ENCODE measurements around the gene ARHGAP10. TPM values are rescaled to one million over a fixed set of nuclear protein-coding genes. Genes with fewer than 3 reads are reported as not detected.
A peak's percentile ranks its signal among the peaks of the same experiment; 100 is the strongest.

The ARHGAP10 gene
- total and polyA plus RNA-seq, 2 donors = 71.3 to 76.7 TPM

GRCh38 chr4:147799986-147800555, 68.2 kb downstream of the ARHGAP10 start:
- 88% methylated on average over 7 of the region's 7 CpGs for WGBS
- no peak for DNase-seq (ENCODE audit: extremely low spot score)
- H3K36me3 ChIP-seq (ENCODE audit: insufficient read depth) = no peaks in the 10 kb centered on the region
- no peak overlapping the region for H3K27ac ChIP-seq (ENCODE audit: low read depth)
- H3K4me3 ChIP-seq (ENCODE audit: low read depth, low read length) = no peak overlapping the region
- peaks cover 1% of the 10 kb centered on the region for H3K4me1 ChIP-seq (ENCODE audit: insufficient read depth)

GRCh38 chr4:147801820-147802219, 69.9 kb downstream of the ARHGAP10 start:
- DNase-seq (ENCODE audit: extremely low spot score) = no peak
- H3K36me3 ChIP-seq (ENCODE audit: insufficient read depth) = no peaks in the 10 kb centered on the region
- peaks cover 1% of the 10 kb centered on the region for H3K4me1 ChIP-seq (ENCODE audit: insufficient read depth)
- 87% methylated on average over 4 of the region's 4 CpGs for WGBS
- no peak overlapping the region for H3K4me3 ChIP-seq (ENCODE audit: low read depth, low read length)
- peak overlapping the region; percentile 18 for H3K27ac ChIP-seq (ENCODE audit: low read depth)

GRCh38 chr4:147802346-147802745, 70.5 kb downstream of the ARHGAP10 start:
- Histone ChIP-seq H3K4me1 (ENCODE audit: insufficient read depth) (peaks cover 1% of the 10 kb centered on the region), H3K27ac (ENCODE audit: low read depth) (no peak overlapping the region), H3K36me3 (ENCODE audit: insufficient read depth) (no peaks in the 10 kb centered on the region), H3K4me3 (ENCODE audit: low read depth, low read length) (no peak overlapping the region)
- WGBS = 59% methylated on average over 2 of the region's 2 CpGs
- no peak for DNase-seq (ENCODE audit: extremely low spot score)

- H3K27ac ChIP-seq (ENCODE audit: low read depth) = no peak overlapping the region
- peaks cover 1% of the 10 kb centered on the region for H3K4me1 ChIP-seq (ENCODE audit: insufficient read depth)
- H3K4me3 ChIP-seq (ENCODE audit: low read depth, low read length) = no peak overlapping the region
- DNase-seq (ENCODE audit: extremely low spot score) = no peak
- WGBS = 75% methylated on average over 4 of the region's 4 CpGs
- no peaks in the 10 kb centered on the region for H3K36me3 ChIP-seq (ENCODE audit: insufficient read depth)
These were observed 74.1 kb downstream of the ARHGAP10 start for GRCh38 chr4:147805946-147806345.

- H3K4me3 ChIP-seq (ENCODE audit: low read depth, low read length) = no peak overlapping the region
- WGBS = 35% methylated on average over 1 of the region's 1 CpG
- no peak for DNase-seq (ENCODE audit: extremely low spot score)
- peaks cover 1% of the 10 kb centered on the region for H3K4me1 ChIP-seq (ENCODE audit: insufficient read depth)
- no peak overlapping the region for H3K27ac ChIP-seq (ENCODE audit: low read depth)
- no peaks in the 10 kb centered on the region for H3K36me3 ChIP-seq (ENCODE audit: insufficient read depth)
These were observed 76.6 kb downstream of the ARHGAP10 start for GRCh38 chr4:147808447-147808846.

- no peaks in the 10 kb centered on the region for H3K36me3 ChIP-seq (ENCODE audit: insufficient read depth)
- 55% methylated on average over 3 of the region's 3 CpGs for WGBS
- H3K27ac ChIP-seq (ENCODE audit: low read depth) = no peak overlapping the region
- no peak for DNase-seq (ENCODE audit: extremely low spot score)
- H3K4me1 ChIP-seq (ENCODE audit: insufficient read depth) = peaks cover 1% of the 10 kb centered on the region
- no peak overlapping the region for H3K4me3 ChIP-seq (ENCODE audit: low read depth, low read length)
These were observed 77.3 kb downstream of the ARHGAP10 start for GRCh38 chr4:147809211-147809610.

GRCh38 chr4:147811878-147812277, 80.0 kb downstream of the ARHGAP10 start:
- Histone ChIP-seq H3K27ac (ENCODE audit: low read depth) (no peak overlapping the region), H3K4me3 (ENCODE audit: low read depth, low read length) (no peak overlapping the region), H3K4me1 (ENCODE audit: insufficient read depth) (no peaks in the 10 kb centered on the region), H3K36me3 (ENCODE audit: insufficient read depth) (no peaks in the 10 kb centered on the region)
- 89% methylated on average over 6 of the region's 6 CpGs for WGBS
- no peak for DNase-seq (ENCODE audit: extremely low spot score)

- no peaks in the 10 kb centered on the region for H3K36me3 ChIP-seq (ENCODE audit: insufficient read depth)
- H3K4me3 ChIP-seq (ENCODE audit: low read depth, low read length) = no peak overlapping the region
- no peak overlapping the region for H3K27ac ChIP-seq (ENCODE audit: low read depth)
- no peaks in the 10 kb centered on the region for H3K4me1 ChIP-seq (ENCODE audit: insufficient read depth)
- WGBS = 36% methylated on average over 7 of the region's 7 CpGs
- DNase-seq (ENCODE audit: extremely low spot score) = no peak
These were observed 81.4 kb downstream of the ARHGAP10 start for GRCh38 chr4:147813109-147813773.

GRCh38 chr4:147813973-147814372, 82.1 kb downstream of the ARHGAP10 start:
- no peaks in the 10 kb centered on the region for H3K36me3 ChIP-seq (ENCODE audit: insufficient read depth)
- 76% methylated on average over 6 of the region's 6 CpGs for WGBS
- H3K4me1 ChIP-seq (ENCODE audit: insufficient read depth) = no peaks in the 10 kb centered on the region
- no peak overlapping the region for H3K27ac ChIP-seq (ENCODE audit: low read depth)
- H3K4me3 ChIP-seq (ENCODE audit: low read depth, low read length) = no peak overlapping the region
- no peak for DNase-seq (ENCODE audit: extremely low spot score)

- Histone ChIP-seq H3K4me1 (ENCODE audit: insufficient read depth) (no peaks in the 10 kb centered on the region), H3K4me3 (ENCODE audit: low read depth, low read length) (no peak overlapping the region), H3K36me3 (ENCODE audit: insufficient read depth) (no peaks in the 10 kb centered on the region), H3K27ac (ENCODE audit: low read depth) (no peak overlapping the region)
- WGBS = 87% methylated on average over 3 of the region's 3 CpGs
- DNase-seq (ENCODE audit: extremely low spot score) = no peak
These were observed 82.5 kb downstream of the ARHGAP10 start for GRCh38 chr4:147814376-147814775.

- no peaks in the 10 kb centered on the region for H3K36me3 ChIP-seq (ENCODE audit: insufficient read depth)
- H3K4me3 ChIP-seq (ENCODE audit: low read depth, low read length) = no peak overlapping the region
- no peak for DNase-seq (ENCODE audit: extremely low spot score)
- H3K4me1 ChIP-seq (ENCODE audit: insufficient read depth) = no peaks in the 10 kb centered on the region
- H3K27ac ChIP-seq (ENCODE audit: low read depth) = no peak overlapping the region
- WGBS = 78% methylated on average over 5 of the region's 5 CpGs
These were observed 83.9 kb downstream of the ARHGAP10 start for GRCh38 chr4:147815741-147816140.

- Histone ChIP-seq H3K27ac (ENCODE audit: low read depth) (no peak overlapping the region), H3K4me3 (ENCODE audit: low read depth, low read length) (no peak overlapping the region), H3K4me1 (ENCODE audit: insufficient read depth) (peaks cover 3% of the 10 kb centered on the region), H3K36me3 (ENCODE audit: insufficient read depth) (no peaks in the 10 kb centered on the region)
- DNase-seq (ENCODE audit: extremely low spot score) = no peak
- WGBS = 44% methylated on average over 4 of the region's 4 CpGs
These were observed 84.7 kb downstream of the ARHGAP10 start for GRCh38 chr4:147816382-147817254.

GRCh38 chr4:147820975-147821374, 89.1 kb downstream of the ARHGAP10 start:
- WGBS = 91% methylated on average over 6 of the region's 6 CpGs
- H3K4me3 ChIP-seq (ENCODE audit: low read depth, low read length) = no peak overlapping the region
- peaks cover 3% of the 10 kb centered on the region for H3K4me1 ChIP-seq (ENCODE audit: insufficient read depth)
- no peaks in the 10 kb centered on the region for H3K36me3 ChIP-seq (ENCODE audit: insufficient read depth)
- H3K27ac ChIP-seq (ENCODE audit: low read depth) = no peak overlapping the region
- no peak for DNase-seq (ENCODE audit: extremely low spot score)

- peaks cover 3% of the 10 kb centered on the region for H3K4me1 ChIP-seq (ENCODE audit: insufficient read depth)
- no peak overlapping the region for H3K4me3 ChIP-seq (ENCODE audit: low read depth, low read length)
- WGBS = 29% methylated on average over 2 of the region's 2 CpGs
- H3K36me3 ChIP-seq (ENCODE audit: insufficient read depth) = no peaks in the 10 kb centered on the region
- no peak for DNase-seq (ENCODE audit: extremely low spot score)
- H3K27ac ChIP-seq (ENCODE audit: low read depth) = no peak overlapping the region
These were observed 89.7 kb downstream of the ARHGAP10 start for GRCh38 chr4:147821555-147821954.
